Epidermal melanocyte (primary cell): Measurements from ENCODE around the gene TMEM185B.
"Not testable (repeated sequence)": the region's sequence is repeated elsewhere in the genome, so short reads cannot be mapped to it uniquely, and the experiment has no call there.

Experiments
- DNase-seq: peaks from one replicate; pipeline ENCODE4 v3.0.0; 2011; ENCODE audit warnings: low spot score; ENCODE audit not compliant: insufficient read length

TMEM185B gene

DNA sequence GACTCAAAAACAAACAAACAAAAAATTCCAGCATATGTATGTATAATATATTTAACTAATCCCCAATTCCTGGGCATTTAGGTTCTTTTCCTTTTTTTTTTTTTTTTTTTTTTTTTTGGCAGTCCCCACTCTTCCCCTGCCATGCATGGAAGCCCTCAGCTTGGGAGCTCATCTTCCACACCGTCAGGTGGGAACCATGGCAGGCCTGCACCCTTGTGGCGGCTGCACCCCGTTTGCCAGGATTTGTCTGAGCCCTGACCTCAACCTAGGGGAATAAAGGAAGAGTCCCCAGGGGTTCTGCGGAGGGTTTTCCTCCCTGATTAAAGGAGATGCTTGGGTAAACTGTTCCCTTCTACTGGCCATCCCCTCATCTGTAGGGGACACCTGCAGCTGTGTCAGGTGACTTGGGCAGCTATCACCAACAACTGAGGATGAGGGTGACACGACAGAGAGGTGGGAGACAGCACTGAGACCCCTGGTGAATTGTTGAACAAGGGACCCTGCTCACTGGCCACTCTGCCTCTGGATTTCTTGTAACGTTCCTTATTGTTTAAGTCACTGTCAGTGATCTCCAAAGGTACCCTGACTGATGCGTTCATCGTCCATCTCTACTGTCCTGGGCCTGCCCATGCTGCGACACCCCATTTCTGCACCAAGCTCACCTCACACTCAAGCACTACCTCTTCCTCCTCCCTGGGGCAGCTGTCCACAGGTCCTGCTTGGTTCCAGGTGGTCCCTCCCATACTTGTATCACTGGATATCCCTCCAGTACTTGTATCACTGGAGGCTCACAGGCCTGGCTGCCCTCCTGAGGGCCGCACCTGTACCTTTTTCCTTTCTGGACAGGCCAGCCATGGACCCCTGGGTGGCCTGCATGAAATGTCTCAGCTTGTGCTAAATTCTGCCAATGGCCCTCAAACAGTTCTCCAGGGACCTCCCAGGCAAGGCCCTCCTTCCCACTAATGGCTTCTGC, 14.5 kb downstream of the TMEM185B start:
- DNase-seq: no peak

GRCh38 chr2:120206022-120206581, 17.1 kb downstream of the TMEM185B start:
- DNase-seq: no peak

GRCh38 chr2:120204945-120205670, 18.1 kb downstream of the TMEM185B start:
- no peak for DNase-seq

- no peak for DNase-seq
Measured at GRCh38 chr2:120204417-120204816, 18.8 kb downstream of the TMEM185B start.

- no peak for DNase-seq
Measured at GRCh38 chr2:120204022-120204405, 19.2 kb downstream of the TMEM185B start.

- no peak for DNase-seq
Measured at GRCh38 chr2:120203251-120204021, 19.8 kb downstream of the TMEM185B start.

- not testable (repeated sequence) for DNase-seq
Measured at GRCh38 chr2:120199817-120200459, 23.3 kb downstream of the TMEM185B start.

- DNase-seq: no peak
Measured at GRCh38 chr2:120195553-120195952, 27.6 kb downstream of the TMEM185B start.

DNA sequence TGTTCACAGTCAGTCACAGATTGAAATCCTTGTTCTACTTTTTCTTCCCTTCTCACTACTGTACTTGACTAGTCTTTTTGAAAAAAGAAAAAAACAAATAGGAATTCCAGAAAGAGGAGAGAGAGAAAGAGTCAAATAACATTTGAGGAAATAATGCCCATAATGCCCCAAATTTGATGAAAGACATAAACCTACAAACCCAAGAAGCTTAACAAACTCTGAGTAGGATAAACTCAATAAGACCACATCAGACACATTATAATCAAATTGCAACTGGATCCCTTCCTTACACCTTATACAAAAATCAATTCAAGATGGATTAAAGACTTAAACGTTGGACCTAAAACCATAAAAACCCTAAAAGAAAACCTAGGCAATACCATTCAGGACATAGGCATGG, 30.9 kb downstream of the TMEM185B start:
- DNase-seq: no peak

GRCh38 chr2:120189189-120189588, 34.0 kb downstream of the TMEM185B start:
- DNase-seq: no peak

GRCh38 chr2:120182019-120182560, 41.1 kb downstream of the TMEM185B start:
- DNase-seq: no peak

GRCh38 chr2:120180066-120180465, 43.1 kb downstream of the TMEM185B start:
- DNase-seq: no peak

DNA sequence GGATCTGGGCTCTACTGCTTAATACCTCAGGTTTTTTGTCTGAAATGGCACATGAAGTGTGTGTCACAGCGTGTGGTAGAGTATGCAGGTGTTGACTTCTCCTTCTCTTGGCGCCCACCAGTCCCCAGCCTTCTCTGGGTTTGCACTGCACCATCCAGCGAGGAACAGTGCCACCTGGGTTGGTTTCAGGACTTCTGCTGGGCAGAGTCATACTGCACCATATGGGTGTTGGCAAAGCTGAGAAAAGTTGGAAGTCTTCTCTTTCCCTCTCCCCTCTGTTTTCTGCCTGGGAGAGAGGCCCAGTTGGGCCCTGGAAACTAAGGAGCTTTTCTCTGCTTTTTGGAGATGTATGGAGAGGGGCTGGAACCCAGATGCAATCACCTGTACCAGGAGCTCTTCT, 43.8 kb downstream of the TMEM185B start:
- DNase-seq: no peak

GRCh38 chr2:120177973-120178372, 45.2 kb downstream of the TMEM185B start:
- DNase-seq: no peak

DNA sequence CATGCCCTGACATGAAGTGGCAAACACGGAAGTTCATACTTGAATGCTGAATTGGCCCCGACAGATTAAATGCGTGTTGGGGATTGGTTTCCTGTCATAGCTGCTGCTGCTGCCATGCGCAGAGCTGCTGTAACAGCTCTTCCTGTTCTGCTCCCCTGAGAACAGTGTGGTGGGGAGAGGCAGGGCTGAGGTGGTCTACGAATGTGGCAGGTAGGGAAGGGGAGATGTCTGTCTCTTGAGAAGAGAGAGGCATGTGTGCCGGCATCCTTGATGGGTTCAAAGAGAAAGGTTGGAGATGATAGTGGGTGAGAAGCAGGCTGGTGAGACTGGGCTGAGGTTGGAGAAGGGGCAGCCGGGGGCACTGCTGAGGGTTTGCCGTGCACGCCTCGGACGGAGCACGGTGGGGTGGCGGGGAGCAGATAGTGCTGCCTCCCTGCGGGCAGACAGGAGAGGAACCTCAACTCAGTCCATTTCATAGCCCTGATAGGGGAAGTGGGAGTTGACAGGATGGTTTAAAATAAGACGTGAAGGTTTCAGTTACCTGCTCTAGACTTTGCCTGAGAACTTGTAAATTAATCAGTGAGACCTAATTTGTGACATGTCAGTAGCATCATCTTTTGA, 46.1 kb downstream of the TMEM185B start:
- no peak for DNase-seq

GRCh38 chr2:120176526-120176925, 46.7 kb downstream of the TMEM185B start:
- no peak for DNase-seq

DNA sequence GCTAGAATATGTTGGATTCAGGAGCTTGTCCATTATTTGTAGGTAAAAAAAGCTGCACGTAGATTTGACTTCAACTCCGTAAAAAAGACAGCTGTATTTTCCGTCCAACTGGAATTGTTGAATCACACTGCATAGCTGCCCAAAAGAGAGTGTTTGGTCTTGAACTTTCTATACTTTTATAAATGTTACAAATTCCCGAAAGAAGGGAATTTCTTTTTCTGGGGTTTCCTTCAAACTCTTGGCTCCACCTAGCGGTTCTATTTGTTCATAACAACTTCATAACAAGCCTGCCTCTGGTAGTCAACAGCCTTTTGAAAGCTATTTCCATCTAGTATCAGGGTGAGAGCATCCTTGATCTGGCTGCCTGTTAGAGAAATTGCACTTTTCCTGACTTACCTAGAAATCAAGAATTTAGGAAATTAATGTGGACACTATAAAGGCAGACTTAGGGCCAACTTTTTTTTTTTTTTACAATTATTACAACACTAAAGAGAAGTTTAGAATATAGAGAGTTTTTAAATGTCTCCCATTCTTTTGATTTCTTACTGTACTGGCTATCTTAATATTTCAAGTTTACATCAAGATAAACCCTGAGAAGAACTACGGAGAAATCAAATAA, 48.1 kb downstream of the TMEM185B start:
- peak; percentile 79 for DNase-seq
